ENCODE data around the gene ZSCAN20.

Gene ZSCAN20

DNA sequence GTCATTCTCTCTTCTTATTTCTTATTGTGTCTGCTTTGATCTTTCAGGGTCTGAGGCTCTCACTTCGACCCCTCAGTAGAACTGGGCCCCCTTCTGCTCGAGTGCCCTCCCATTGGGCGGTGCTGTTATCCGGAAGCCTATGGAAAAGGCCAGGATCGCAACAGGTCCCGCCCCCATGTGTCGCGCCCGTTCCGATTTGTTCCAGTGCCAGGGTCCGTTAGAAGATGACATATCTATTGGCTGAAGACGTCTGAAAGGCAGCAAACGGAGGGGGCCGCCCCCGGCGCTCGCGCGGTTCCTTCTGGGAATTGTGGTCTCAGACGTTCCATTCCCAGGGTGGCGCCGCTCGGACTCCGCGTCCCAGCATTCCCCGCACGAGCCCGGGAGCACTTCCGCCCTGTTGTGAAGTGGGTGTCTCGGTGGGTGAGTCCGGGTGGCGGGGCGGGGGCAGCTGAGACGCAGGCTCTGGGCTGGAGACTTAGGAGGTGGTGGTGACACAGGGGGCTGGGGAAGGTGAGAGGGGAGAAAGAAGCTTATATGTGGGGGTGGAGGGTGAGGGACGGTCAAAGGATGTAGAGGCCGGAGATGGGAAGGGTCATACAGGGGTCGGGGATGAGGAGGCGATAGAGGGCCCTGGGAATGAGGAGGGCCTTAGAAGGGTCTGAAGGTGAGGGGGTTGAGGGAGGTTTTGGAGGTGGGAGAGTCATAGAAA, at the start of gene ZSCAN20:
Gene ZSCAN20 (plus strand): TSS at position 377 of the 712 bp plus-strand sequence. CDS start 6,644 bp downstream, outside the sequence.
- peak; percentile 99 for DNase-seq

DNA sequence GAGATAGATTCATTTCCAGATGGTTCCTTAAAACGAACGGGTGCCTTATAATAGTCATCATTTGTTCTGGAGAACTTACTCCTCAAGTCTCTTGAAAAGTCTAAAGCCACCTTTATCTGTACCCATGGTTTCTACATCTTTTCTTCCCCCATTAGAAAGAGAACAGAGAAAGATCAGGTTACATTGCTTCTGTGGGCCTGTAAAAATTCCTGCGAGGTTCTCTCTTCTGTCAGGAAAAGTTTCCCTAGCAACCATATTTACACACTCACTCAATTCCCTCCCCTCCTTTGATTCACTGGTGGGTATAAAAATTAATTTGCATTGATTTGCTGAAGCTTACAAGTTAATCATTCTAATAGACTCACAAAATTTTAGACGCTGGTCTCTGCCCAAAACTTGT, 48.2 kb upstream of the ZSCAN20 start:
- DNase-seq = no peak

DNA sequence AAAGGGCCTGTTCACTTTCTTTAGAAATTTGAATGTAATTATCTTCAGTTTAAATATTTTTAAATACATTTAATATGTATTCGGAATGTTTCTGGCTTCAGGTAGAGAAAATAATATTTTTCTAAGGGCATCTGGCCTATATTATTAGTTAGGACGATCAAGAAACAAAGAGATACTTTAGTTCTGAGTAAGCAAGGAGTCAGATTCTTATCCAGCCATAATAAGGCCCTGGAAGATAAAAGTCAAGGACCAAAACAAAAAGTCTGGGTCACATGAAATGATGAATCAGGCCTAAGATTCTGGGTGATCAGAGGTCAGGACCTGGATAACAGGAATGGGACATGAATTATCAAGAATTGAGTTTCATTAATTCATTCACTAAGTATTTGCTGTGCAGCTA, 47.8 kb upstream of the ZSCAN20 start:
- no peak for DNase-seq

DNA sequence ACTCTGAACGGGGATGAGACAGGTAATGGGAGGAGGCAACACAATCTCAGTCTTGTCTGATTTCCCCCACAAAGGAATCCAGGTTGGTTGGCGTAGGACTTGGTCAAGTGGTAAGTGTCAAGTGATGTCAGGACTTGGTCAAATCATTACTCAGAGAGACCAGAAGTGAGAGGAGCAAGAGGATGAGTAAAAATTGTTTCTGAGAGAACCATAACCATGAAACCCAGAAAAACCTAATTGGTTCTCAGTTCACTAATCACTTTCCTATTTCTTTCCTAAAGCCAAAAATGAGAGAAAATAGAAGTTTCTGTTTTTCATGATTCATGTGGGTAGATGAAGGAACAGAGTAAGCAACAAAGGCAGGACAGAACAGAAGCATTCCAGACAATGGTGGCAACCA, 46.5 kb upstream of the ZSCAN20 start:
- DNase-seq = no peak

DNA sequence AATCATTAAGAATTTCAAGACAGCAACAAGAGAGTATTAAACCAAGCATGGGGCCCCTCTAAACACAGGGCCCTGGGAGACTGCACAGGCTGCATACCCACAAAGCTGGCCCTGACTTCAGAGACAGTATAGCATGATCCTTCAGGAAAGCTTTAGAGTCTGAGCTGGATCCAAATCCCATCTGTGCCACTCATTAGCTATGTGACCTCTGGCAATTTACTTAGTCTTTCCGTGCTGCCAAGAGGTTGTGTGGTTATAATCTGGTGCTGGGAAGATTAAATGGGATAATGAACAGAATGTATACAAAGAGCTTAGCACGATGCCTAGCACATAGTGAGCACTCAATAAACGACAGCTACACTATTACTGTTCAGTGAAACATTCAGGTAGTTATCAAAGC, 45.5 kb upstream of the ZSCAN20 start:
- no peak for DNase-seq

DNA sequence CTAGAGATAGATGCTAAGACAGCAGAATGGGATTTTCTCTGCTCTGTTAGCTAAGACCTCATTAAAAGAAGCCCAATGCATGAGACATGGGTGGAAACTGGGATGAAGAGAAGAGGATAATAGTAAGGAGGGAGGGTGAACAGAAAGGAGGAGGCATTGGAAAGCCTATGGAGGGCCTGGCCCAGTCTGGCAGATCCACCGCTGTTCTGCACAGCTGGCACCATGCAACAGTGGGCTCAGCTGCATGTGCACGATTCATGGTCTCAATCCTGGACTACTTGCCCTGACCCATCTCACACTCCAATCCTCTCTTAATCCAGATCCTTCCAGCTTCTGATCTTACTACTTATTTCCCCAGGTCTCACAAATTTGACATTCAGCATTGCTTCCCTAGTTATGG, 43.8 kb upstream of the ZSCAN20 start:
- no peak for DNase-seq

DNA sequence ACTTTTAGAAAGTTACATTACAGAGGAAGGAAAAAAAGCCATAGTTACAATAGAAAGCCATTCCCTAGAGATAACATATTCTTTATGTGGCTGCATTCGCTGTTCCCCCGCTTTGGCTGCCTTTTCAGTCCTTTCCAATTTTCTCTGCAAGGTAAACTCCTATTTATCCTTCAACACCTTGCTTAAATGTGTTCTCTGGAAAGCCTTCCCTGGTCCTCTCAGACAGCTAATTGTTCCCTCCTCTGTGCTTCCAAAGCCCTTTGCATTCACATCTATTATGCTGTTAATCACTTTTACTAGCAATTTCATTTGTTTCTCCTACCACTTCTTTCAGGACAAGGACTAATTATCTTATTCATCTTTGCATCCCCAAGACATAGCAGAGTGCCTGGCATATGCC, 43.1 kb upstream of the ZSCAN20 start:
- no peak for DNase-seq

DNA sequence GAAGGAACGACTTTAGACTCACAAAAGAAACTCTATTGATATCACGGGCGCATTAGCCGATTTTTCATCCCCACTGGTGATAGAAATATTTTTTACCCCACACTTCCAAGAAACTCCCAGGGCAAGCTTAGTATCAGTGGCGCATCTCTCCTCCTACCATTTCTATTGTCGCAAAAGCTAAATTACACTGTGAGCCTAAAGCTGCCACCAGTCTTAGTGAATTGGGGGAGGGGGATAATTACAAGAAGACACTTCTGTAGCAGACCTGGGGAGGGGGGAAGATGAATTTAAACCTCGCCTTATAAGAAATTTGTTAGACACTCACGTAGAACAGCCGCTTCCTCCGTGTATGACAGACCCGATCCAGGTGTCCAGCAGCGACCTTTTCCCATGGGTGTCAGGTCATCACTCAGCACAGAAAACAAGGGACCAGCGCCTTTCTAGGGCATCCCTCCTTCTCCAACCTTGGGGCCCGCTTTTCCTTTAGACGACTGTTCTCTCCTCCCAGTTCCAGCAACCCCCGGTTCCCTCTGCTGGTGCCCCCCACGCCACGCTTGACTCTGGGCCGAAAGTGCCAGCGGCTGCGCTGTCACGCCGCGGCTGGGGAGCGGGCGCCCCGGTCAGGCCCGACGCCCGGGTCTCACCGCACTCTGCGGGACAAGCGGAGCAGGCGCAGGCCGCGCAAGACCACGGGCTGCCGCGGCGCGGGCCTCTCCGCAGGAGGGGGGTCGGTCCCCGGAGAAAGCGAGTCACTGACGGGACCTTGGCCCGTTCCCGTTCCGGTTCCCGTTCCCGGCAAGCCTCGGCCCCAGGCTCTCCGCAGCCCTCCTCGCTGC, 42.4 kb upstream of the ZSCAN20 start:
- DNase-seq = peak; percentile 73

DNA sequence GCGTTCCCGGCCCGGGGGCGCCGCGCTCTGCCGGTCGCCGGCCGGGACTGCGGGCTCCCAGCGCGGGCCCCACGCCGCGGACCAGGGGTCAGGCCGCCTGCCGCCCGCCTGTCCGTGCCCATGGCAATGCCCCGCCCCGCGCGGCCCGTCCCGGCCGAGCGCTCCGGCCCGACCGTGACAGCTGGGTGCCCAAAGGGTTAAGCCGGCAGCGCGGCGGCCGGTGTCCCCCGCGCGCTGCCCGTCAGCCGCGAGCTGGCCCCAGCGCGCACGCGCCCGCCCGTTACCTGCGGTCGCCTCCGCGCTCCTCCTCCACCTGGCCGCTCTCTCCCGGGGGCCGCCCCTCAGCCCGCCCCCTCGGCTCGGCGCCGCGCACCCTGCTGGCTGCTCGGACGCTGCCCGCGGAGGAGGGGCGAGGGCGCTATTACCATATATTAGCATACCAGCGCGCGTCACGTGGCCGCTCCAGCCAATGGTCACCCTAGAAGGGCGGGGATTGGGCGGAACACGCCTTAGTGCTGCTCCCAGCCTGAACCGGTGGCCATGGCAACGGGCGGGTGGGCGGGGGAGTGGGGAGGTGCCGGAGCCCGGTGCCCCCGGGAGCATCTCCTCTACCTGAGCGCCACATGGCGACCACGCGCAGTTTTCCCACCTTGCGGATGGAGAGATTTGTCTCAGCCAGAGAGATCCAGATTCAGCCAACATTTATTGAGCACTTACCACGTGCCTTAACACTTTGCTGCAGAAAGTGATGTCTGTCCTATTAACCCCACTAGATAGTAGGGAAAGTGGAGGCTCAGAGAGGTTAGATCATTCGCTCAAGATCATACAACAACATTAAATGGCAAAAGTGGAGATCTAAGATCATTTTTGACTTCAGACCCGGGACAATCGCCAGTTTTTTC, 41.5 kb upstream of the ZSCAN20 start, which contains the start of gene PHC2:
Gene PHC2 (minus strand): TSS at position 404 of the 902 bp plus-strand sequence. CDS start 55,556 bp downstream, outside the sequence.
- DNase-seq = peak; percentile 98

DNA sequence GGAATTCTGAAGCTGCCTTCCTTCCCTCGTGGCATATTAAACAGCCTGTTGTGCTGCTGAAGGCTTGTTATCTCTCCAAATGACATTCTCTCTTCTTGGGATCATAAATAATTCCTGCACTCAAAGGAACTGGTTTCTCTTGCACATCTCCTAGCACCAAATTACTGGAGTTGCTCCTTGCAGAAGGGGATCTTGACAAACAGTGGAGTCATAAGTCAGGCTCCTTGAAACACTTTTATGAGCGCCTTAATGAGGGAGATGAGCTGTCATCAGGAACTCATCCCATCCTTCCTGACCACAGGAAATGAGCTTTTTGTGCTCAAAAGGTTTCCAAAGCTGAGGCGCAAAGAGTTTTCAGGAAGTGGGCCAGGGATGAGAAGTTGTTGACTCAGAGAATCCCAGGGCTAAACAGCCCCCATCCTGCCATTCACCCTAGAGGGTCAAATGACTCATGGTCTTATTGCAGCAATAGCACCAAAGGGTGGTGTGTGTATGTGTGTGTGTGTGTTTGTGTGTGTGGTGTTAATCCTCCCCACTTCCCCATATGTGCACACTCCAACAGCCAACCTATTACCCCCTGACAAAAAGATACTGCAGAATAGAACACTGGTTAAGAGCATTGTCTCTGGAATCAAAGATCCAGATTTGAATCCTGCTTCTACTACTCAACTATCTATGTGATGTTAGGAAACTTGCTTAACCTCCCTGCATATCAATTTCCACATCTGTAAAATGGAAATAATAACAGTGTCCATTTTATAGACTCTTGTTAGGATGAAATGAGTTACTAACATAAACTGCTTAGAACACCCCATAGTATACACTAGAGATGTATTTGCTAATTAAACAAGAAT, 38.7 kb upstream of the ZSCAN20 start:
- DNase-seq = peak; percentile 79

DNA sequence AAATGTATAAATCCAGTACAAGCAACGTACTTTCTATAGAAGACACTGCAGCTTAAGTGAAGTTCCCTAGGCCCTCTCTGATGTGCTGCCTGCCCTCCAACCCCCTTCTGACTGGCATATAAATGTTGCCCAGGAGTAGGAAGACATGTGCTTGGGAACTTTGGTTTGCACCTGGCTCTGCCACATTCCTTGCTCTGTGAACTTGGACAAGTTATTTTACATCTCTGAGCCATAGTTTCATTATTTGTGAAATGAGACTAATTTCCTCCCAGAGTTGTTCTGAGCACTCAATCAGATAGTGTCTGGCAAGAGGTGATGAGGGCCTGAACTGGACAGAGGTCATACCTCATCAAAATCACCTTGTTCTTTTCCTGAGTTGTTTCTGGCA, 38.1 kb upstream of the ZSCAN20 start:
- DNase-seq = no peak

DNA sequence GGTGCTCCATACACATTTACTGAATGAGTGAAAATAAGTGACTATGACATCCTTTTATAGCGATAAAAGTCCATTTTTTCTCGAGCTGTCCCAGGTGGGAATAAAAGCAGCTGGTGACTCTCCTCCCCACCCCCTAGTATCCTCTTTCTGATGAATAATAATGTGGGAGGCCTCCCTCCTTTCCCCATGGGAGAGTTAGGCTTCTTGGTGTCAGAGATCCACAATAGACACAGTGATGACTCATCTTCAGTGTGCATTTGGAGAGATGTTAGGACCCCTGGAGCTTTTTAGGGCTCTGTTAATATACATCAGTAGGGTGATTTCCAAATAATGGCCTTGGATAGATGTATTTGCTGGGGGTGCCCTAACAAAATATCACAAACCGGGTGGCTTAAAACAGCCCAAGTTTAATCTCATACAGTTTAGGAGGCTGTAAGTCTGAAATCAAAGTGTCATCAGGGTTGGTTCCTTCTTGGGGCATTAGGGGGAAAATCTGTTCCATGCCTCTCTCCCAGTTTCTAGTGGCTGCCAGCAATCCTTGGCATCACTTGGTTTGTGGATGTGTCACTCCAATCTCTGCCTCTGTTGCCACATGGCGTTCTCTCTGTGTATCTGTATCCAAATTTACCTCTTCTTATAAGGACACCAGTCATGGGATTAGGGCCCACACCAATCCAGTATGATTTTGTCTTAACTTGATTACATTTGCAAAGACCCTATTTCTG, 37.2 kb upstream of the ZSCAN20 start:
- DNase-seq = no peak

DNA sequence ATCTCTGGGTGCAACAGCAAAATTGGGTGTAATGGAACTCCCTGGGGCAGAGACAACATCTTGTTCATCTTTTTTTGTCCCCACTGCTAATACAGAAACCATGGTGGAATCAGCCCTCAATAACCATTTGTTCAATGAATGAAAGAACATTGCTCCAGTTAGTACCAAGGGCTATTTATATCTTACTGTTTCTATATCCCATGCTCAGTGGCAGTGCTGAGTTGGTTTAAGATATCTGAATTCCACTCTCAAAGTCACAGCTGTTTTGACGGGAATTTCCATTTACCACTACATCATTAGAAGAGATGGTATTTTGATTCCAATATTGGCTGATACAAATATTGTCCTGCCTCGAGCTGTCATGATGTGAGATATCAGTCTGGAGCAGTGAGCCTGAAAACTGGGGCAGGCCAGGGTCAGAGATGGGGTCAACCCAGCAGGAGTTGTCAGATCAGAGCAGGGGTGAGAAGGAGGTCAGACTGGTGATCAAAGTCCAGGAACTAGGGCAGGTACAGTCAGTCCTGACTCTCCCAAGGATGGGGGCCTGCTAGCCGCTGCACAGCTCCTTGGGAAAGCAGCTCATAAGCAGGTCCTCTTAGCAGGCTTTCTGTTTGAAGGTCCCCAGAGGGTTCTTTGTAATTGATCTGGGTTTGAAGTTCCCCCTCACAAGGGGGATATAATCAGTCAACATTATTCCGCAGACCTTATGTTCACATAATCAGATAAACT, 35.7 kb upstream of the ZSCAN20 start:
- no peak for DNase-seq

DNA sequence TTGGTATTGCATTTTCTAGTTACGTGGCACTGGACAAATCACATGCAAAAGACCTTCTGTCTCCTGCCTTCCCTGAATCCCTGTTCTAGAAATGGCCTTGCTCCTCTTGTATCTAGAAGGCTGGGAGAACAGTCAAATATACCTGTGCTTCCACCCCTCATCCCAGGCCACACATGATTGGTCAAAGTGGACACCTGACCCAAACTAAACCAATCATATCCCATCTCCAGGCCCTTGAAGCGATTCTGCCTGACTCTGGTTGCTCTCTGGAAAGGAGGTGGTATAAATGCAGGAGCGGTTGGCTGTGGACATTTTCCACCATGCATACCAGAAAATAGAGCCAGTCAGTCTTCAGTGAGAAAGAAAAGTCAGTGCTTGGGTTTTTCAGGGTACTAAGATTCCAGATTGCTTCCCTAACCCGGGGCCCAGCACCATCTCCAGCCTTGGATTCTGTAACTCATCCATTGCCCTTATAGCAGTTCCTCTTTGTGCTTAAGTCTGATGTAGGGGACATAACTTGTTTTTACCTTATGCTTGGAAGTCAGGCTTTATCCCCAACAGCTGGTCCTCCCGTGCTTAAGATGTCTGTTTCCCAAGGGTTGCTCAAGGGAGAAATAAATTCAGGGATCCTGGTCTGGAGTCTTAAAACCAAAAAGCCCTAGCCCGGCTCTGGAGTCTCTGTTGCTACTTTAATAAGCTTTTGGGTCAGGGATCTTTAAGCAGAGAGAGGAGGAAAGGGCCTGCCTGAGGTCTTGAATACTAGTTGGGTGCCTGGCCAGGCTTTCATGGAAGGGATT, 33.9 kb upstream of the ZSCAN20 start:
- no peak for DNase-seq

DNA sequence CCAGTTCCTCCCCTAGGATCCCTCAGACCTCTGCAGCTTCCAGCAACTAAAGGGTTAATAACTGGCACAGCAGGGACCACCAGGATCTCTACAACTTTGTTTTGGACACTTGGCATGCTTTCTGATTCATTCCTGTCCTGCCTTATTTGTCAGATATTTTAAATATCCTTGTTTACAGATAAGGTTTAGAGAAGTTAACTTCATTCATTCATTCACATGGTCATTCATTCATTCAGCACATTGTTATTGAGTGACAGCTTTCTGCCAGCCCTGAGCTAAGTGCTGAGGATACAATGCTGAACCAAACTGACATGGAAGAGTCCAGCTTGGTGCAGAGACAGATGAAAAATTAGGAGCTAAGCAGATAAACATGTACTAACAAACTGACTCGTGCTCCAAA, 32.8 kb upstream of the ZSCAN20 start:
- no peak for DNase-seq

DNA sequence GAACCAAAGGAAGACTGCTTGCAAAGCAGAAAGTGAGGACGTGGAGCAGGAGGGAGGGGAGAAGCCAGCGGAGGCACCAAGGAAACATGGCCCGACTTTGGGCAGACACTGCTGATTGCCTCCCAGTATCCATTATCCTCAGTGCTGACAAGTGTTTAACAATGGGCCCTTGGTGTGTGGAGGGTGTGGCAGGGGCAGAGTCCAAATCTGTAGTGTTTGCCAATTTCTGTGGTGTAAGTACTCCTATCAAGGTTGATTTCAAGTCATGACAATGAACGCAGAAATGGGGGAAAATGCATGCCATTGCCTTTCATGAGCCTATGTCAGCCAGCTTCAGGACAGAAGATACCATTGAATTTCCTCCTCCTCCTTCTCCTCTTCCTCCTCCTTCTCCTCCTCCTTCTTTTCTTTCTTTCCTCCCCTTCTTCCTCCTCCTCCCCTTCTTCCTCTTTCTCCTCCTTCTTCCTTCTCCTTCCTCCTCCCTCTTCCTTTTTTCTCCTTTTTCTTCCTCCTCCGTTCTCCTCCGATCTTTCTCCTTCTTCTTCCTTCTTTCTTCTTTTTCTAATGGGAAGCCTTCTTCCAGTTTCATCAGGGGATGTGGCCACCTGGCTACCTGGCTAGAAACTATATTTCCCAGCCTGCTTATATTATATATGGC, 31.2 kb upstream of the ZSCAN20 start:
- DNase-seq = no peak

DNA sequence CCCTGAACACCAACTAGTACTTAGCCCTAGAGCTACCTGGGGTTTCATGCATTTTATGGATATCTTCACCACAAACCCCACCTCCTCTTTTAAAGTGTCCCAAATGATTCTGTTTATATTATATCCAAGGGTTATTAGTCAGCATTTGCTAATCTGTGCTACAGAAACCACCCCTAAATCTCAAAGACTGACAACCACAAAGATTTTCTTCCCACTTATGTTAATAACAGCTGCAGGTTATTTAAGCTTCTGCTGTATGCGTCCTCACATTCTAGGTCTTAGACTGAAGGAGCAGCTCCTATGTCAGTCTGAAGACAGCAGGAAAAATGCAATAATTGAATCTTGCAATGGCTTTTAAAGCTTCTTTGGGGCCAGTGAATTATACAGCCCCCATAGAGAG, 30.3 kb upstream of the ZSCAN20 start:
- no peak for DNase-seq

DNA sequence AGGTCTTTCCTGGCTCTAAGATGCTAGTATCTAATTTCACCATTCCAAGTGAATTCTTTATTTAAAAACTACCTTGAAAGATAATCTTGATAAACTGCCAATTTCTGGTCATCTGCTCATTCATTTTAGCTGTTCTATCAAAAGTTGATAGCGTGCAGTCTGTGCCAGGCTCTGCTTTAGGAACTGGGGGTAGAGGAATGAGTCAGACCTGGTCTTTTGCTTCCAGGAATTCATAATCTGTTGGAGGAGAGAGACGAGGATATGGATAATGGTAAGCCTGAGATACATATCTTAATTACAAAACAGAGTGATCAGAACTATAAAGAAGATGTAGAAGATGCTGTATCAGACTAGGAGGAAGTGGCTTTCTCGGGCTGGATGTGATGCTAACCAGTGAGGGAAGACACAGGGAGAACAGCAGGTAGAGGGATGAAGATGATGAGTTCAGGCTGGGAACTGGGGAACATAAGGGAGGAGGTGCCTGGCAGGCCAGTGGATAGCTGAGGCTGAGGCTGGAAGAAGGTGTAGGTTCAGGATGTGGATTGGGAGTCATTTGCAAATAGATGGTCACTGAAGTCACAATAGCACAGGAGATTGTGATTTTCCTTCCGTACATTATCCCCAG, 29.3 kb upstream of the ZSCAN20 start:
- no peak for DNase-seq

DNA sequence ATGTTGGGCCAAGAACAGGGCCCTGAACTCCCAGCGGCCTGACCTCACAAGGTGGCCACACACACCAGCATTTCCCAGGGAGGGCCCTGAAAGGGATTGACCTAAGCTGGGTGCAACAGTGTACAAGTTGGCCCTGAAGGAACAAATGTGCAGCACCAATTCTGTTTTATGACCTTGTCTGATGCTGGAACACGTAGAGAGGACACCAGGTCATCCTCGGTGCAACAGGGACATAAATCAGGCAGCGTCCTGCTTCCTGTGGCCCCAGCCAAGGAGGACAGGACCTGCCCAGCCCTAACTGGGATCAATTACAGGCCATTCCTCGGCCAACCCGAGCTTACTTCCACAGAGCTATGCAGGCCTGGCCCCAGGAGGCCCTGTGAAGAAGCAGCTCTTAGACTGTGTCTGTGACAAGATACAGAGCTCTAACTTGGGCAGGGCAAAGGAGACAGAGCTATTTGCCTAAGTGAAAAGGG, 28.7 kb upstream of the ZSCAN20 start:
- no peak for DNase-seq

Data from hematopoietic multipotent progenitor cell treated with erythropoietin and hydrocortisone succinate and interleukin-3 and kit ligand, for 4 days (in vitro differentiated cells).